Endothelial cell of umbilical vein (primary cell): ENCODE results near the gene TRMT2A. TPM values are rescaled to one million over a fixed set of nuclear protein-coding genes. Genes with fewer than 3 reads are reported as not detected.

Experiments
- BruUV-seq: library from RNA; stranded (reverse); fragments of 400-500 nt; replicated peaks from 2 replicates; lab custom pipeline; 2021; lab: Mats Ljungman, UMichigan
- CTCF ChIA-PET: fragments of 300-600, 350-600 bp; sonication (Branson Sonifier 250); formaldehyde crosslinking; loops from one replicate; lab custom pipeline; 2021; ENCODE audit warnings: antibody characterized with exemption, inconsistent platforms; lab: Charles Lee
- POLR2A ChIA-PET: fragments of 300-600, 350-600 bp; sonication (Branson Sonifier 250); formaldehyde crosslinking; loops from one replicate; lab custom pipeline; 2021; ENCODE audit warnings: antibody characterized with exemption, inconsistent platforms; lab: Charles Lee
- DNase-seq: peaks from one replicate; pipeline ENCODE4 v3.0.0-alpha.2; 2011; ENCODE audit warnings: low read depth, low spot score
- FAIRE-seq: peaks from 2 replicates; lab custom pipeline; 2011; peaks lifted over from hg19 to GRCh38; lab: Jason Lieb, UNC
- H2AFZ ChIP-seq: 2 replicates; pipeline ENCODE4 v1.6.0; 2012; ENCODE audit warnings: low read depth, low read length, control low read depth, inconsistent platforms
- H3K27ac ChIP-seq: 2 replicates; pipeline ENCODE4 v1.5.1; 2011; ENCODE audit warnings: low read depth, mild to moderate bottlenecking, control low read depth, low read length, moderate library complexity; ENCODE audit not compliant: insufficient read depth
- H3K27me3 ChIP-seq, 2 experiments: 2 replicates each; pipeline versions ENCODE4 v1.6.0 to v1.6.1; 2011; ENCODE audit warnings: low read length in 2 of 2, mixed read lengths in 1 of 2; ENCODE audit not compliant: control insufficient read depth in 2 of 2, insufficient read depth in 2 of 2
- H3K36me3 ChIP-seq, 2 experiments: 2 replicates in 1 of 2; 3 replicates in 1 of 2; pipeline ENCODE4 v1.5.1; 2011; ENCODE audit warnings: low read length in 2 of 2, mild to moderate bottlenecking in 1 of 2, moderate library complexity in 1 of 2; ENCODE audit not compliant: control insufficient read depth in 2 of 2, insufficient read depth in 2 of 2; ENCODE audit errors: extremely low read depth in 1 of 2
- H3K4me1 ChIP-seq: 3 replicates; pipeline ENCODE4 v1.5.1; 2011; ENCODE audit warnings: mild to moderate bottlenecking, low read length; ENCODE audit not compliant: control insufficient read depth, insufficient read depth; ENCODE audit errors: extremely low read depth
- H3K4me2 ChIP-seq: 2 replicates; pipeline ENCODE4 v1.6.1; 2011; ENCODE audit warnings: low read length, control low read depth, mixed read lengths; ENCODE audit not compliant: insufficient read depth
- H3K4me3 ChIP-seq, 3 experiments: fragments of 200-600 bp in 1 of 3; sonication (generic), shearing (Covaris generic) in 1 of 3; replicated peaks in 1 of 3; 2 replicates each; pipeline ENCODE4 v1.5.1; 2011 to 2016; ENCODE audit warnings: control low read depth in 3 of 3, low read length in 3 of 3, mild to moderate bottlenecking in 2 of 3, inconsistent platforms in 1 of 3, low read depth in 1 of 3, moderate library complexity in 1 of 3; ENCODE audit not compliant: insufficient read depth in 1 of 3
- H3K79me2 ChIP-seq: 2 replicates; pipeline ENCODE4 v1.6.0; 2012; ENCODE audit warnings: low read length, inconsistent platforms; ENCODE audit not compliant: control insufficient read depth, insufficient read depth
- H3K9ac ChIP-seq: replicated peaks from 2 replicates; pipeline ENCODE3; 2011; ENCODE audit warnings: low read length, control low read depth; ENCODE audit not compliant: insufficient read depth; ENCODE audit errors: extremely low read depth
- H3K9me1 ChIP-seq: replicated peaks from 3 replicates; pipeline ENCODE4 v1.6.0; 2011; ENCODE audit warnings: mild to moderate bottlenecking, low read length; ENCODE audit not compliant: control insufficient read depth, insufficient read depth; ENCODE audit errors: extremely low read depth
- H3K9me3 ChIP-seq: replicated peaks from 2 replicates; pipeline ENCODE4 v1.5.1; 2012; ENCODE audit warnings: low read length, inconsistent platforms; ENCODE audit not compliant: control insufficient read depth, insufficient read depth
- H4K20me1 ChIP-seq: replicated peaks from 2 replicates; pipeline ENCODE3; 2011; ENCODE audit warnings: mild to moderate bottlenecking, low read length; ENCODE audit not compliant: control insufficient read depth, insufficient read depth; ENCODE audit errors: extremely low read depth
- FOS ChIP-seq: IDR thresholded peaks from 2 replicates; pipeline ENCODE4 v1.6.1; 2011; ENCODE audit warnings: mild to moderate bottlenecking, low read length, moderate library complexity, borderline replicate concordance; ENCODE audit not compliant: insufficient read depth
- JUN ChIP-seq: IDR thresholded peaks from 2 replicates; pipeline ENCODE4 v1.6.1; 2011; ENCODE audit warnings: borderline replicate concordance, low read depth; ENCODE audit not compliant: insufficient read length, insufficient read depth
- MYC ChIP-seq: IDR thresholded peaks from one replicate; pipeline ENCODE4 v1.6.1; 2011; ENCODE audit warnings: mild to moderate bottlenecking, low read depth, low read length
- POLR2AphosphoS5 ChIP-seq: IDR thresholded peaks from 2 replicates; pipeline ENCODE4 v1.6.1; 2012; ENCODE audit warnings: low read depth, mild to moderate bottlenecking, control low read depth, low read length, moderate library complexity; ENCODE audit not compliant: insufficient read depth
- dilution Hi-C: fragments of 300-500 bp; cut with MboI; formaldehyde crosslinking; loops from one replicate; pipeline ENCODE4 v1.15.0; 2019; ENCODE audit warnings: low sequenced_read_pairs; ENCODE audit not compliant: extremely low pct_ligation_motif_present
- intact Hi-C: fragments of 100-400 bp; cut with micrococcal nuclease; formaldehyde crosslinking; loops from one replicate; pipeline ENCODE4 v1.10.0; 2022
- polyA plus RNA-seq, 4 experiments: library from polyadenylated mRNA; depleted of rRNA in 3 of 4; stranded (reverse) in 3 of 4; unstranded in 1 of 4; fragments of >200 nt; gene quantifications; 2 replicates each; pipeline versions ENCODE4 v1.2.1 to v1.2.3, GENCODE V29; 2011 to 2012; ENCODE audit warnings: missing spikeins in 1 of 4
- total RNA-seq: library from RNA; stranded (reverse); gene quantifications from 2 replicates; pipeline ENCODE4 v1.2.3, GENCODE V29; 2021
- TF ChIP-seq, protein P1 (sequence below): IDR thresholded peaks from 2 replicates; pipeline ENCODE4 v1.6.1; 2011; ENCODE audit not compliant: insufficient read depth, insufficient read length
- TF ChIP-seq, protein P2 (sequence below), 2 donors: IDR thresholded peaks; 1 replicate in 1 of 2; 2 replicates in 1 of 2; pipeline ENCODE4 v1.5.1; 2011; ENCODE audit warnings: low read length in 2 of 2, mild to moderate bottlenecking in 2 of 2, moderate library complexity in 2 of 2, control low read depth in 1 of 2, inconsistent platforms in 1 of 2, low read depth in 1 of 2; ENCODE audit not compliant: insufficient read depth in 1 of 2; ENCODE audit errors: extremely low read depth in 1 of 2

Gene TRMT2A
- total and polyA plus RNA-seq, 2 donors (not counting 3 experiments of a cell fraction or from before 2014, with no cell fraction given): 51.2 to 61.9 TPM

DNA sequence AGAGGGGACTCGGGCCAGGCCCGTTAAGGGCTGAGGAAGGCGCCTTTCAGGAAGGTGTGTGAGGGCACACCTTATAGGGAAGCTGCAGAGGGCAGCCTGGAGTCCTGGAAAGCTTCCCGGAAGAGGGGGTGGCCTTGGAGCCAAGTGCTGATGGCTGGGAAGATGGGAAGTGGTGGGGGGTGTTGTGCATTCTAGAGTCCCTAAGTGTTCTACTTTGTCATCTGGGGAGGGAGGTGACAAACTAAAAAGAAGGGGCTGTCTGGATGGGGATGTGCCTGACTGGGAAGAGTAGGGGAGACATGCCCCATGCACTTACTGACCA is 21.4 kb upstream of the TRMT2A start:
- Histone ChIP-seq H3K4me3 (no peak overlapping the region), H4K20me1 (no peaks in the 10 kb centered on the region), H3K9ac (no peak overlapping the region), H3K4me1 (no peaks in the 10 kb centered on the region), H3K9me1 (no peaks in the 10 kb centered on the region), H3K9me3 (no peaks in the 10 kb centered on the region), H3K27ac (no peak overlapping the region), H3K27me3 (no peaks in the 10 kb centered on the region), H2AFZ (no peak overlapping the region), H3K79me2 (peaks cover 49% of the 10 kb centered on the region), H3K4me2 (no peak overlapping the region), H3K36me3 (peaks cover 3 to 12% of the 10 kb centered on the region in 2 experiments)
- dilution Hi-C loops (no loop called here), intact Hi-C loops (no loop called here)
- CTCF ChIA-PET: no interaction called here
- FAIRE-seq: no peak
- no TSS peak for BruUV-seq
- POLR2A ChIA-PET: no interaction called here
- no peak for TF ChIP-seq POLR2AphosphoS5
- TF ChIP-seq, protein P1, sequence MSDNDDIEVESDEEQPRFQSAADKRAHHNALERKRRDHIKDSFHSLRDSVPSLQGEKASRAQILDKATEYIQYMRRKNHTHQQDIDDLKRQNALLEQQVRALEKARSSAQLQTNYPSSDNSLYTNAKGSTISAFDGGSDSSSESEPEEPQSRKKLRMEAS: no peak
- no peak for TF ChIP-seq JUN
- no peak for TF ChIP-seq MYC
- TF ChIP-seq, protein P2, sequence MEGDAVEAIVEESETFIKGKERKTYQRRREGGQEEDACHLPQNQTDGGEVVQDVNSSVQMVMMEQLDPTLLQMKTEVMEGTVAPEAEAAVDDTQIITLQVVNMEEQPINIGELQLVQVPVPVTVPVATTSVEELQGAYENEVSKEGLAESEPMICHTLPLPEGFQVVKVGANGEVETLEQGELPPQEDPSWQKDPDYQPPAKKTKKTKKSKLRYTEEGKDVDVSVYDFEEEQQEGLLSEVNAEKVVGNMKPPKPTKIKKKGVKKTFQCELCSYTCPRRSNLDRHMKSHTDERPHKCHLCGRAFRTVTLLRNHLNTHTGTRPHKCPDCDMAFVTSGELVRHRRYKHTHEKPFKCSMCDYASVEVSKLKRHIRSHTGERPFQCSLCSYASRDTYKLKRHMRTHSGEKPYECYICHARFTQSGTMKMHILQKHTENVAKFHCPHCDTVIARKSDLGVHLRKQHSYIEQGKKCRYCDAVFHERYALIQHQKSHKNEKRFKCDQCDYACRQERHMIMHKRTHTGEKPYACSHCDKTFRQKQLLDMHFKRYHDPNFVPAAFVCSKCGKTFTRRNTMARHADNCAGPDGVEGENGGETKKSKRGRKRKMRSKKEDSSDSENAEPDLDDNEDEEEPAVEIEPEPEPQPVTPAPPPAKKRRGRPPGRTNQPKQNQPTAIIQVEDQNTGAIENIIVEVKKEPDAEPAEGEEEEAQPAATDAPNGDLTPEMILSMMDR (IDR thresholded peaks at IDR 0.05; ENCODE audit: extremely low read depth in 1 of 2, insufficient read depth in 1 of 2, low read depth in 1 of 2, low read length in 2 of 2): no peak
- no peak for TF ChIP-seq FOS
- no peak for DNase-seq
